AG08396 (cell line): ENCODE data around the gene LHX2.
"Not testable (repeated sequence)": the region's sequence is repeated elsewhere in the genome, so short reads cannot be mapped to it uniquely, and the experiment has no call there.

Source experiments
- DNase-seq: peaks from one replicate; pipeline ENCODE4 v3.0.0; 2012; ENCODE audit warnings: low spot score, mixed read lengths

LHX2 gene, protein sequence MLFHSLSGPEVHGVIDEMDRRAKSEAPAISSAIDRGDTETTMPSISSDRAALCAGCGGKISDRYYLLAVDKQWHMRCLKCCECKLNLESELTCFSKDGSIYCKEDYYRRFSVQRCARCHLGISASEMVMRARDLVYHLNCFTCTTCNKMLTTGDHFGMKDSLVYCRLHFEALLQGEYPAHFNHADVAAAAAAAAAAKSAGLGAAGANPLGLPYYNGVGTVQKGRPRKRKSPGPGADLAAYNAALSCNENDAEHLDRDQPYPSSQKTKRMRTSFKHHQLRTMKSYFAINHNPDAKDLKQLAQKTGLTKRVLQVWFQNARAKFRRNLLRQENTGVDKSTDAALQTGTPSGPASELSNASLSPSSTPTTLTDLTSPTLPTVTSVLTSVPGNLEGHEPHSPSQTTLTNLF

DNA sequence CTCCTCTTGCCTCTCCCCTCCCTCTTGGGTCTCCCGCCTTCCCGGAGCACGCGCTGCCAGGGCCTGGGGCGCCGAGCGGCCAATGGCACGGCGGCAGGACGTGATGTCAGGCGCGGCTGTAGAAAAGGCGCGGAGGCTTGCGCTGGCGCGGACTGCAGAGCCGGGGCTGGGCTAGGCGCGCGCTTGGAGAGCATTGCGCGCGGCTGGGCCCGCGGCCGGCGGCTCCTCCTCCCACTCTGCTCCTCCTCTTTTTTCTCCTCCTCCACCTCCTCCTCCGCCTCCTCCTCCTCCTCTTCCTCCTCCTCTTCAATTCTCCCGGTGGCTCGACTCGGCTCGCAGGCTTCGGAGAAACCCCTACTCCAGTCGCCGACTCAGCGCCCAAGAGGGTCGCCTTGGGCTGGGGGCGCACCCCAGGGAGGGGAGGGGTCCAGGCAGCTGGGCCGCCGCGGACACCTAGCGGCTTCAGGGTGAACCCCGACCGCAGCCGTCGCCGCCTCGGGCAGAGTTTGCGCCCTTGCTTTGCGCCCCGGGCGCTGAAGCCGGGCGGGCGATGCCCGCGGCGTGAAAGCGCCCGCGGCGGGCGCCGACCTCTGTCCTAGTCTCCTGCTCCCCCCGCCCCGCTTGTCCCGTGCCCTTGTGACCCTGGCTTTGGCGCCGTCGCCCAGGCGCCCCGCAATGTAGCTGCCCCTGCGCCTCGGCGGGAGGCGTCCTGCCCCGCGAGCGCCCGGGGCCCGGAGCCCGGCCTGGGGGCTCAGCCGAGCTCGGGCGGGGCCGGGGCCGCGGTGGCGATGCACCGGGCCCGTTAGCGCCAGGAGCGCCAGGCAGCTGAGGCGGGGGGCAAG lies at the start of gene LHX2:
Gene LHX2, plus strand, starts transcription at position 309 of the 842 bp plus-strand sequence. CDS start 581 bp downstream, outside the sequence.
- DNase-seq = peak; percentile 82

DNA sequence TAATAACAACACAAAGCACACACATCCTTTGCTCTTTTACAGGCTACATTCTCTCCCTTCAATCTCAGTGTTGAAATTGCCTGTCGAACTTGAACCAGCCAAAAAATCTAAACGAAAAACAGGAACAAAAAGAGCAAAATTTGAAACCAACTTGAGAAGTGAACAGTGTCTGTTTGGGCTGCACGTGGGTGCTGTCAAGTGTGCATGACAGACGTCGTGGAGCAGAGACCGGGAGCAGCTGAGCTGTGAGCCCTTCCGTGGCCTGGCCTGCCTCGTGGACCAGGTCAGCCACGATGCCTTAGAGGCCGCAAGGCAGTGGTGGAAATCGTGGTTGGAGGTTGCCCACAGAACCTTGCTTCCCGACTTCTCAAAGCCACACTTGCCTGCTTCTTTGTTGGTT lies 46.8 kb upstream of the LHX2 start:
- DNase-seq = no peak

DNA sequence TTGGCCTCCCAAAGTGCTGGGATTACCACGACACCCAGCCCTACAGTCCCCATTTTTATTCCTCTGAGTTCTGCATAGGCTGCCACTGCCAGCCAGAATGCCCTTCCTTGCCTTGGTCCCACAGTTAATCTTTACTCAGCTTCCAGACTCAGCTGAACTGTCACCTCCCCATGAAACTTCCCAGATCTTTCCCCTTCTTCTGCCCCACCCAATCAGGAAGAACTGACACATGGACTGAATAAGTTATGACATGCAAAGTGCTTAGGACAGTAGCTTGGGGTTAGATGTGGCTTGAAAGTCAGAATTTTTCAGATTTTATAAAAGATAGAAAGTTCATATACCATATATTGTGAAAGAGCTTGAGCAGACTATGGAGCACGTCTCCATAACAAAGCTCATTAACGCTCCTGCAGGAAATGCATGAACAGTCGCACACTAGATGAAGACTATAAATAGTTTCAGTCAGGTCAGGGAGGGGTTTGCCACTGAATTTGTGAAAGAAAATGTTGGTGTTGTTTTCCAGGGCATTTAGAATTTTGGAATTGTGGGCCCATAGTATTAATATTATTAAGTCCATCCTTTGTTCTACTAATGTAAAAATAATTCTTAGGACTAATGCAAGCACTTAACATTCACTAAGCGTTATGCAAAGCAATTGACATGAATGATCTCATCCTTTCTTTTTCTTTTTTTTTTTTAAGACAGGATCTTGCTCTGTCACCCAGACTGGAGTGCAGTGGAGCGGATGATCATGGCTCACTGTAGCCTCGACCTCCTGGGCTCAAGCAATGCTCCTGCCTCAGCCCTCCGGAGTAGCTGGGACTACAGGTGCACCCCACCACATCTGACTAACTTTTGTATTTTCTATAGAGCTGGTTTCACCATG lies 45.5 kb upstream of the LHX2 start:
- DNase-seq = no peak

DNA sequence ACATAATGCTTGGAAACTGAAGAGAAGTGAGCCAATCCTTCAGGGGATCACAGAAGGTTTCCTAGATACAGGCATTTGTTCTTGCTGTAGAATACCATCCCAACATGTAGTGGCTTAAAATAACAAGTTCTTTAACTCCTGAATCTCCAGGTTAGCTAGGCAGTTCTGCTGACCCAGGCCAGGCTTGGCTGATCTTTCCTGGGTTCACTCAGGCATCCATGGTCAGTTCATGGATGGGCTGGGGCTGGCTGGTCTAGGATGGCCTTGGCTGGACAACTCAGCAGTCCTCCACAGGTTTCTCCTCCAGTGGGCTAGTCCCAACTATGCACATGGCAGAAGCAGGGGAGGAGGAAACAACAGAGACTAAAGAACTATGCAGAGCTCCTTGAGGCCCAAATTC lies 44.2 kb upstream of the LHX2 start:
- DNase-seq = no peak

DNA sequence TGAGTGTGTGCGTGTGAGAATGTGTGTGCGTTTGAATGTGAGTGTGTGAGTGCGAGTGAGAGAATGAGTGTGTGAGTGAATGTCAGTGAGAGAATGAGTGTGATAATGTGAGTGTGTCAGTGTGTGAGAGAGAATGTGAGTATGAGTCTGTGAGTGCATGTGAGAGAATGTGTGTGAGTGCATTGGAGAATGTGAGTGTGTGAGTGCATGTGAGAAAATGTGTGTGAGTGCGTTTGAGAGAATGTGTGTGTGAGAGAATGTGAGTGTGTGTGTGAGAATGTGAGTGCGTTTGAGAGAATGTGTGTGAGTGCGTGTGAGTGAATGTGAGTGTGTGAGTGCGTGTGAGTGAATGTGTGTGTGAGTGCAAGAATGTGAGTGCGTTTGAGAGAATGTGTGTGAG lies 39.0 kb upstream of the LHX2 start:
- no peak for DNase-seq

DNA sequence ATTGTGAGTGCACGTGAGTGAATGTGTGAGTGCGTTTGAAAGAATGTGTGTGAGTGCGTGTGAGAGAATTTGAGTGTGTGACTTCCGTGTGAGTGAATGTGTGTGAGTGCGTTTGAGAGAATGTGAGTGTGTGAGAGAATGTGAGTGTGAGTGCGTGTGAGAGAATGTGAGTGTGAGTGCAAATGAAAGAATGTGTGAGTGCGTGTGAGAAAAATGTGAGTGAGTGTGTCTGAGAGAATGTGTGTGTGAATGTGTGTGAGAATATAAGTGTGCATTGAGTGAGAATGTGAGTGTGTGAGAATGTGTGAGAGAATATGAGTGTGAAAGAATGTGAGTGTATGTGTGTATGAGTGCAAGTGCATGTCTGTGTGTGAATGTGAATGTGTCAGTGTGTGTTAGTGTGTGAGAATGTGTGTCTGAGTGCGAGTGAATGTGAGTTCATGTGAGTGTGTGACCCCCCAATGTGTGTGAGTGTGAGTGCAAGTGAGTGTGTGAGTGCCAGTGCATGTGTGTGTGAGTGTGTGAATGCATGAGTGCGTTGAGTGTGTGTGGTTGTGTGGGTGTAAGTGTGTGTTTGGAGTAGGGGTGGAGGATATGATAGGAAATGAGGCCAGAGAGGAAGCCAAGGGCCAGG lies 37.9 kb upstream of the LHX2 start:
- no peak for DNase-seq

DNA sequence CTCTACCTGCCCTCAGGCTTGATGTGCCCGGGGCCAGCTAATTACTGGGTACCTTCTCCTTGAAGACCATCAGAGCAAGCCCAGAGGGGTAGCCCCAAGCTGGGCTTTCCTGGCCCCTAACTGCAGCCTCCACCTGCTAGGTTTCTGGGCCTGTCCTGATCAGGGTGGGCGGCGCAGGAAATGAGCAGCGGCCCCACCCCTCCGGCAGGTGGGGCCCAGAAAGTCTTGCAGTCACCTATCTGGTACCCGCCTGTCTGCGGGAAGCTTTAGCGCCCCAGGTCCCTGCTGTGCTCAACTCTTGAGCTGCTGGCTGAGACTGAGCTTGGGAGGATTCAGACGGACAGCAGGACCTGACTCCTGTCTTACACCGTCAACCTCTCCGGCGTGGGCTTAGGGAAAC lies 37.1 kb upstream of the LHX2 start:
- DNase-seq = no peak

DNA sequence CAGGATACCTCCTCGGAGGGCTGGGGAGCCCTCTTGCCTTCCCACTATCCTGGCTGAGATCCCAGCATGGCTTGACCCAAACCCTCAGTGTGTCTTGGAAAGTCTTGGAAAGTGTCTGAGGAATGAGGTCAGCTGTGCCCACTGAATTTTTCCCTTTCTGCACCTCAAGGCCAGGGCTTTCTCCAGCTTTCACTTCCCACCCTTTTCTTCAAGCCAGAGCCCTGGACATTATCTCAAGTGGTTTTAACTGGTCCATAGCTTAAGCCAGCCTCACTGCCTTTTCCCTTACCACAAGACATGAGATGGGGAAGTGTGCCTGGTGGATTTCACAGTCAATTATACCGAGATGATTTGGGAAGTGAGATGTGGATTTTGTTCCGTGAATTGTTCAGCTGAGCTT lies 35.7 kb upstream of the LHX2 start:
- DNase-seq = no peak

DNA sequence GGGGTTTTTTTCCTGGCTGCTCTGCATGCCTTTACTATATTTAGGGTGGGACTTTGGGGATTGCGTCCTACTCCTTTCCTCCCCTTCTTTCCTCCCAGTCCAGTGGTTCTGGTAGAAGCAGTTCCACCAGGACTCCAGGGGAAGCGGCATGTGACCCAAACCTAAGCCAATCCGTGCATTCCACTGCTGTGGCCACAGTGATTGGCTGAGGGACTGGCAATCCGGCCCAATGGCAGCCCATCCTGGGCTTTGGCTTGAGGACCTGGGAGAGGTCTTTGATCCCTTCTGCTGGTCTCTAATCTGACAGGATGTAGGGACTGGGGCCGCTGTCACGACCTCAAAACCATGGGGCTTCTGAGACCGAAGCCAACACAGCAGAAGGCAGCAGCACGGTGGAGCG lies 35.0 kb upstream of the LHX2 start:
- not testable (repeated sequence) for DNase-seq

DNA sequence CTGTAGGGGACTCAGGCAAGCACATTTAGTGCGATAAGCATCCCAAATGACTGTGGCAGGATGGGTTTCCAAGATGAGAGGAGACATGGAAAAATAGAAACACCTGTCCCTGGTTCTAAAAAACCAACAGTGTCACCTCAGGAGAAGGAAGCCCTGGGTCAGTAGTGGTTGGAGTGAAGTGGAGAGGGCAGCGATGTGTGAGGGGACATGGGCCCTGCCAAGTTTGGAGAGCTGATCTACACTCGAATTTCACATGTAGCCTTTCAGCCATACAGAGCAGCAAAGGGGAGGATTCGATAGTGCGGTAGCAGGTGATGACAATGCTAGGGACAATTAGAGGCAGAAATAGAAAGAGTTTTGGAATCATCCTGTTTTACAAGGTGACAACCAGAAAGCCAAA lies 32.6 kb upstream of the LHX2 start:
- no peak for DNase-seq

DNA sequence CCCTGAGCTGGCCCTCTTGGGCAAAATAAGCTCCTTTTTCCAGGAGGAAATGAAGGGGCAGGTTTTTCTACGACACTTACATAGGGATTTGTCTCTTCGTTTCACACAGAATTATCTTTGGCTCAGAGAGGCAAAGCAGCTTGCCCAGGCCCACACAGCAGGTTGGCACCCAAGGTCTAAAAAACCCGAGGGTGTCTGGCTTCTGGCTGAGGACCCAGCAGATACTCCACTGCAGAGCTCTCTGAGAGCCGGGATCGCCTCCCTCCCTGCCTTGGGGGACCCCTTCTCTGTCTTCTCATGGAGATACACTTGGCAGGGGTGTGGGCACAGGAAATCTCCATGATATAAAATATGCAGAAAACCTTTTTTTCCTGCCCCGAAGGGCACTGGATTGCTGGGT lies 29.0 kb upstream of the LHX2 start:
- no peak for DNase-seq

DNA sequence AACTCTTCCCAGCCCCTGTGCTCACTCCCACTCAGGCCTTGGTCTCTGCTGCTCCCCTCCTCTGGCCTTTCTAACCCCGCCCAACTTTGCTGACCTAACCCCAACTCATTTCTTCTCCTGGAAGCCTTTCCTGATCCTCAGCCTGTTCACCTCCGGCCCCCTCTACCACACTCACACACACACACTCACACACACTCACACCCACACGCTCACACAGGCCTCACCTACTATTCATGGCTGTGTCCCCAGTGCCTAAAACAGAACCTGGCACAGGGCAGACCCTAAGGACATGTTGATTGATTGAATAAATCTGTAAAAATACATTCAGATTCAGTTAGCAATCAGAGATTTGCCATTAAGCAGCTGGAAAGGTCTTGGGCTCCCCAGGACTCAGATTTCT lies 28.5 kb upstream of the LHX2 start:
- no peak for DNase-seq

DNA sequence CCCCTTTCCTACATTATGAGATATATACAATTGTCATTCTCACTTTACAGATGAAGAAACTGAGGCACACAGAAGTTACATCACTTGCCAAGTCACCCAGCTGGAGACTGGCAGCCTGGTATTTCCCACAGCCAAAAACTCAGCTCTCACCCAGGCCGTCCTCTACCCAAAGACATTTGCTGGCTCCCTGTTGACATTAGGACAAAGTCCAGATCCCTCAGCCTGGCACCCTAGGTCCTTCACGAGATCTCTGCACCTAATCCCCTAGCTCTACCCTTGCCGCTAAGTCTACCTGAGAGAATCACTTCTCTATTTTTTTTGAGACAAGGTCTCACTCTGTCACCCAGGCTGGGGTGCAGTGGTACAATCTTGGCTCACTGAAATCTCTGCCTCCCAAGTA lies 26.8 kb upstream of the LHX2 start:
- no peak for DNase-seq

DNA sequence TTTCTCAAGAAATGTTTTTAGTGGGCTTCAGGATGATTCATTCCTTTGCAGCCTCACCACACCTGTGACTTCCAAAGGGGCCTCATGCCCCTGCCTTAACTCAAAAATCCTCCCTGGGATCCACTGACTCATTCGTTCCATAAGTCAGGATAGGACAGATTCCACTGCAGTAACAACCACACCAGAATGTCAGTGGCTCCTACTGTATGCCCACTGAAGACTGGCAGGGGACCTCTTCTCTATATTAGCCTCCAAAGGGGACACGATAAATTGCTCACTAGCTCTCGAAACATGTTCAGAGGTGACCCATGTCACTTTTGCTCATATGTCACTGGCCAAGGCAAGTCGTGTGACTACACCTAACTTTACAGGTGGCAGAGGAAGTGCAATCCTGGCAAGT lies 25.7 kb upstream of the LHX2 start:
- no peak for DNase-seq

DNA sequence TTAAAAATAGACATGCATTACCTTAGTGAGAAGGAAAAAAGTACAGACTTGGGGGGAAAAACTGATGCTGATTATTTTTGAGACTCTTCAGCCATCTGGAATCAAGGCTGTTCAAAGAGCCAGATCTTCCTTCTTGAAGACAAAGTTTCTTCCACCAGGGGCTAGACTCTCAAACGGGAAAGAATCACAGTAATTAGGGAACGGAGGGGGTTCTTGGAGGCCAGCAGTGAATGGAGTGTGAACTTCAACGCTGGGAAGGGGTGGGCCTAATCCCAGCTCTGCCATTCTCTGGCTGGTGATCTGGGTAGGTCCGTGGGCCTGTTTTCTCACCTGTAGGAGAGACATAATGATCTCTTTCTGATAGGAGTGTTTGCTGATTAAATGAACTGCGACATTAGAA lies 21.1 kb upstream of the LHX2 start:
- DNase-seq = no peak

DNA sequence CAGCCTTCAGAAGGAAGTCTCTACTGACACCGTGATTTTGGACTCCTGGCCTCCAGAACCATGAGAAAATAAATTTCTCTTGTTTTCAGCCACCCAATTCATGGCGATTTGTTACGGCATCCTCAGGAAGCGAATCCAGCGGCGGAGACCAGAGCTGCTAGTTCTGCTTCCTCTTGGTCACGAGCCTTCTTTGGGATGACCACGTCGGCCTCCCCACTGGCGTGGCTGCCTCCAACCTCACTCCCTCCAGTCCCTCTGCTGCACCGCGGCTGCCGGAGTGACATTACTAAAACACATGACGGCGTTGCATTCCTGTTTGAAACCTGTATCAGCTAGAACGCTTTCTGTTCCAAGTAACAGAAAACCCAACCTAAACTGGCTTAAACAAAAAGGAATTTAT lies 18.9 kb upstream of the LHX2 start:
- not testable (repeated sequence) for DNase-seq

DNA sequence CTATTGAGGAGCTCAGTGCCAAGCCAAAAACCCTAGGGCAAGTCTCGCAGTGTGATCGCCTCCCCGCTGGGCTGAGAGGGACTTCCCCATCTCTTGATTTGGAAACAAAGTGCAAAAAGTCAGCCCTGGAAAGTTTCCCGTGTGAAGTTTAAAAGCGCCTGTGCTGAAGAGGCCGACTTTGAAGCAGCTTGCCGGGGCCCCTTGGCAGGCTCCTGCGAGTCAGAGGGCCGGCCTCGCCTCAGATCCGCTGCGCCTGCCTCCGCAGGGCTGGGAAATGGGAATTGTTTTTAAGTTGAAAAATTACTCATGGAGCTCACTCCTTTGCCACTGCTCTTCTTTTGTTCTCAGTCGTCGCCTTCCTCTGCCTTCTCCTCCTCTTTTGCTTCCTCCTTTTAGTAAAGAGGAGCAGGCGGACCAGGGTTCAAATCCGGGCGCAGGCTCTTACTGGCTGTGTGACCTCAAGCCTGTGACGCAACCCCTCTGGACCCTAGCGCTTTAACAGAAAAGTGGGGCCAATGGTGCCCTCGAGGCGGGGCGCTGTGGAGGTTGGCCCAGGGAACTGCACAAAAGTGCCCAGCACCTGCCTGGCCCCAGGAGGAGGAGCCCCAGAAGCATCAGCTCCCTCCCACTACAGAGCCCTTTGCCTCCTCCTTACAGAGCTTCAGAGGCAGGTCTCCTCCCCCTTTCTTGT lies 14.7 kb upstream of the LHX2 start:
- no peak for DNase-seq

DNA sequence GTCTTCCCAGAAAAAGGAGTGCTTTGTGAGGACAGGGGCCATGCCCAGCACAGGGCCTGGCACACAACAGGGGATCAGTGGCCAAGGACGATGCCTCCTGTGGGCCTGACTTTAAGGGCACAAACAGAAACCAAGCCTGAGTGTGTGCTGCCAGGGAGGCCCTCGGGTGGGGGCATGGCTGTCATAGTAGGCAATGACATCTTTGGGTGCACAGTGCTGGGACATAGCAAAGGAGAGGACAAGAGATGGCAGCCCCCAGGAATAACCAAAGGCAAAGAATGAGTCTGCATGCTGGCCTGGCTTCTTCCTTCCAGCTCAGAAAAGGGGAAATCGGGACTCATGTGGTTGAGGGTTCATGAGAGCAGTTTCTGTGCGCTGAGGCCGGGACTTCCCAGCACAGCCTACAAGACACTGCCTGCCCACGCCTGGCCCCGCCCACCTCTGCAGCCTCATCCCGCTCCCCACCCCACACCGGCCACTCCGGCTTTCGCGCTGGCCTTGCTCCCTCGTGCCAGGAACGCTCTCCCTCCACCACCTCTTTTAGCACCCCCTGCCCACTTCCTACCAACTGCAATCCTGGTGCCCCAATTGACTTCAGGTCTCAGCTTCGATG lies 13.8 kb upstream of the LHX2 start:
- DNase-seq = no peak

DNA sequence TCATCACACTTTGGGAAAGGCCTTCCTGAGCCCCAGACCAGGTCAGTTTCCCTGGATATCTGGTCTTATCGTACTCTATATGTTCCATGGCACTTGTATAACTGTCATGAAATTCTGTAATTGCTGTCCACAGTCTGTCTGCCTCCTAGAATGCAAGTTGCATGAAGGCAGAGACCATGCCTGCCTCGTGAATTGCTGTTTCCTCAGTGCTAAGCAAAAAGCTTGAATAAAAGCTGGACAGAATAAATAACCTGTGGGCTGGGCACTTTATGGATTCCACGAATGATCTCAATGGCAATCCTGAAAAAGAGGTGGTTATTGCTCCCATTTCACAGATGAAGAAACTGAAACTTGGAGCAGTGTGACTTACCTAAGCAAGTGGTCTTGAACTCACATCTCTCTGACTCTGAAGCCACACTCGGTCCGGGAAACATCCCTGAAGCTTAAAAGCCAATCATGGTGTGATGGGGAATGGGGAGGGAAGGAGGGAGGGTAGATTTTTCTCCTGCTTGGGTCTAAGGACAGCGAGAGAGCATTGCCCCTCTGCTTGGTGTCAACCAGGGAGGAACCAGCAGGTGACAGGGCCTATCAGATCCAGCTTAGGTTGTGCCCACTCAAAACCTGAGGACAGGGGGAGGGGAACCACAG lies 13.2 kb upstream of the LHX2 start:
- DNase-seq = no peak

DNA sequence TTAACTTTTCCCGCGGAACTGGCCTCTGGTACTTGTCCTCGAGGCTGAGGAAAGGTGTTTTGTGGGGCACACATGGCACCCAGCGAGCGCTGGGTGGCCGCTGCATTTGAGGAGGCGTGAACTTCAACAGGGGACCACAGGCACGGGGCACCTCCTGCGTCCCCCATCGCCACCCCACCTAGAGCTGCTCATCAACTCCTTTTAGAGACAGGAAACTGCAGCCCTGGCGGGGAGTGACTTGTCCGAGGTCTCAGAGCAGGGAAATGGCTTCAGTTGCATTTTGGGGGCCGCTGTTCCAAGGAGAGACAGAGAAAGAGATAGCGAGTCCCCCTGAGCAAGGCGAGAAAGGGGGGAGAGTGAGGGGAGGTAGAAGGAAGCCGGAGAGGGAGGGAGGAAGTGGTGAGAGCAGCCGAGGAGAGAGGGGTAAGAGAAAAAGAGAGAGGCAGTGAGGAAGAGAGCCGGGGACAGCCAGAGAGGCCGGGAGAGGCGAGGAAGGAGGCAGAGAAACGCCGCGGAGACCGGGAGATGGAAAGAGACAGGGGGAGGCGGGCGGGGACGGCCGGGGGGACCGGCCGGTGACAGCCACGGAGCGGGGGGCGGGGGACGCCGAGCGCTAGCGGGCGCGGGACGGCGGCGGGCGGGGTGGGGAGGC lies 12.5 kb upstream of the LHX2 start:
- no peak for DNase-seq
